ENCODE measurements around the gene KLK6. TPM values are rescaled to one million over a fixed set of nuclear protein-coding genes. Genes with fewer than 3 reads are reported as not detected.

KLK6 gene
- total RNA-seq, 1 donor from 2014 or later = not detected

DNA sequence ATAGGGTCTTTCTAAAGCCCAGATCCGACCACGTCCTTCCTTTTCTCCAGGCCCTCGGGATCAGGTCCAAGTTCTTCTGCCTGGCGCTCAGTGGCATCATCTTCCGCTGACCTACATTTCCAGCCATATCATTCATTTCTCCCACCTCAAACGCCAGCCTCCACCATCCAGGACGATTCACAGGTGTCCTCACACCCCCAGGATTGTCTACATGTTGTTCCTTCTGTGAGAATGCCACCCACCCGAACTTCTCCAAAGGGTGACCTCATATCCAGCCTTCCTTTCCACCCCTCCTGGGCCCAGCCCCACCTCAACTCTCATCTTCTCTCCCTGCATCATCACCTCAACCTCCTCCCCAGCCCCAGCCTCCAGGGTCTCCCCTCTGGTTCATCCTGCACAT is 11.8 kb downstream of the KLK6 start:
- H3K4me1 Mint-ChIP-seq = no peaks in the 10 kb centered on the region
- no peak overlapping the region for H3K27ac Mint-ChIP-seq
- no peak overlapping the region for H3K4me3 Mint-ChIP-seq

DNA sequence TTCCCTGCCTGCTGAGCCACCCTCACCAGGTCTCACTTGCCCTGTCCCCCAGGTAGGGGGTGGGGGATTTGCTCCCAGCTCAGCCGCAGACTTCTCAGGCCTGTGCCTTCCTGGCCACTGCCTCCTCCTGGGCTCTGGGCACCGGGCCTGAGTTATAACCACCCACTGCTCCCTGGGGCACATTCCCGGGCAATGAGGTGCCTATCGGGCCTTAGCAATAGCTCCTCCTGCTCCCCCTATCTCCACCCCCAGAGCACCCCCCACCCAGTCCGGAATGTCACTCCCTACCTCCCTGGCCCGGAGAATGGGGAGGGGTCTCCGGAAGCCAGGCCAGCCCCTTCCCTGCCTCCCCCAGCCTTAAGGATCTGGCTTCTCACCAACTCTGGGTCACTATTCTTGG is 16.5 kb downstream of the KLK6 start, which contains the start of gene KLK5:
Gene KLK5 (minus strand): TSS at position 129 of the 400 bp plus-strand sequence. CDS start 381 bp downstream, outside the sequence.
- no peak within 1 kb of the TSS for H3K4me3 Mint-ChIP-seq
- no peaks in the 10 kb centered on the region for H3K9me3 Mint-ChIP-seq

More for the DNA sequence above, 11.8 kb downstream of the KLK6 start:
- peaks cover 3% of the 10 kb centered on the region for H3K9me3 Mint-ChIP-seq
- intact Hi-C loops (cut with micrococcal nuclease) = no loop called here
- peaks cover 6% of the 10 kb centered on the region for H3K27me3 Mint-ChIP-seq
- DNase-seq = no peak
- H3K36me3 Mint-ChIP-seq (ENCODE audit: low read depth) = no peaks in the 10 kb centered on the region

DNA sequence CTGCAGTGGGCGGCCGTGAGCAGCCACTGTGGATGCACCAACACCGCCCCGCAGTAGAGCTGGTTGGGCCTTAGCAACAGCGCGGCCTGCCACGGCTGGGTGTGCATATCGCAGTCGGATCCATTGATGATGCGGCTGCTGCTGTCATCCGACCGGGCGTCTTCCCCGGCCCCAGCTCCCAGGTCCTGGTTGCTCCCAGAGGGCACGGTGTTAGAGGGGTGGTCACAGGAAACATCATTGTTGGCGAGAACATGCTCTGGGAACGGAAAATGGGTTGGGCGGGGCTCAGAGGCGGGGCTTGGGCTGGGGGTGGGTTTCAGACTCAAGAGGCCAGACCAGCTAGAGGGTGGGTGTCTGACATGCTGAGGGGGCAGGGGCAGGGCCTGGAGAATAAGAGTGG is 19.5 kb downstream of the KLK6 start:
- DNase-seq = no peak
- Mint-ChIP-seq H3K4me1 (no peaks in the 10 kb centered on the region), H3K36me3 (ENCODE audit: low read depth) (no peaks in the 10 kb centered on the region), H3K4me3 (no peak overlapping the region), H3K27ac (no peak overlapping the region), H3K9me3 (no peaks in the 10 kb centered on the region), H3K27me3 (peaks cover 2% of the 10 kb centered on the region)
- intact Hi-C loops (cut with micrococcal nuclease) = no loop called here

More for the DNA sequence above, 16.5 kb downstream of the KLK6 start, which contains the start of gene KLK5:
- Mint-ChIP-seq H3K27me3 (peaks cover 4% of the 10 kb centered on the region), H3K36me3 (ENCODE audit: low read depth) (no peaks in the 10 kb centered on the region), H3K4me1 (no peaks in the 10 kb centered on the region), H3K27ac (no peak within 1 kb of the TSS)
- intact Hi-C loops (cut with micrococcal nuclease) = no loop called here
- no peak for DNase-seq

DNA sequence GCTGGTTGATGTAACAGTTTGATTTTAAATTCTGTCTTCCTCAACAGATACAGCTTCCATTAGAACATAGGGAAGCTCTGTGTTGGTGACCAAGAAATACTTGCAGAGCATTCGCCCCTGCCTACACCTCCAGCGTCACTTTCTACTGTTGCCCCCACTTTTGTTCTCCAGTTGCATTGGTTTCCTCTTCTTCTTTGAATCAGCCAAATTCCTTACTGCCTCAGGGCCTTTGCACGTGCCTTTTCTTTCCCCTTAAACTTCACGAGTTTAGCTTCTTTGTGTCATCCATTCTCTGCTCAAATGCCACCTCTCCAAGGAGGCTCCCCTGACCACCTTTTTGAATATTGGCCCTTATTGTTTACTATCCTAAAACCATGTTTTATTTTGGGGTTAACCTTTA is 22.3 kb downstream of the KLK6 start:
- H3K9me3 Mint-ChIP-seq = no peaks in the 10 kb centered on the region
- no peaks in the 10 kb centered on the region for H3K27me3 Mint-ChIP-seq
- intact Hi-C loops (cut with micrococcal nuclease) = no loop called here
- H3K4me1 Mint-ChIP-seq = no peaks in the 10 kb centered on the region
- no peak overlapping the region for H3K4me3 Mint-ChIP-seq
- H3K27ac Mint-ChIP-seq = no peak overlapping the region
- no peak for DNase-seq
- no peaks in the 10 kb centered on the region for H3K36me3 Mint-ChIP-seq (ENCODE audit: low read depth)

DNA sequence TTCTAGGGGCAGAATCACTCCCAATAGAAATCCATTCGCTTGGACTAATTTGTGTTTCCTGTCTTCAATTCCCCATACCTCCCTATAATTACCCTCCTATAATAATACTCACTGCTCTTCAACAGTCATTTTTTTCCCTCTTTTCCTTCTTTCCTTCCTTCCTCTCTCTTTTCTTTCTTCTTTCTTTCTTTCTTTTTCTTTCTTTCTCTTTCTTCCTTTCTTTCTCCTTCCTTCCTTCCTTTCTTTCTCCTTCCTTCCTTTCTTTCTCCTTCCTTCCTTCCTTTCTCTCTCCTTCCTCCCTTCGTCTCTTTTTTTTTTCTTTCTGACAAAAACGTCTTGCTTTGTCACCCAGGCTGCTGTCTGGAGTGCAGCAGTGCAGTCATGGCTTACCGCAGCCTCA is 24.6 kb downstream of the KLK6 start:
- Mint-ChIP-seq H3K9me3 (no peaks in the 10 kb centered on the region), H3K27me3 (no peaks in the 10 kb centered on the region), H3K4me3 (no peak overlapping the region), H3K36me3 (ENCODE audit: low read depth) (no peaks in the 10 kb centered on the region), H3K4me1 (no peaks in the 10 kb centered on the region), H3K27ac (no peak overlapping the region)
- intact Hi-C loops (cut with micrococcal nuclease) = no loop called here
- DNase-seq = no peak

DNA sequence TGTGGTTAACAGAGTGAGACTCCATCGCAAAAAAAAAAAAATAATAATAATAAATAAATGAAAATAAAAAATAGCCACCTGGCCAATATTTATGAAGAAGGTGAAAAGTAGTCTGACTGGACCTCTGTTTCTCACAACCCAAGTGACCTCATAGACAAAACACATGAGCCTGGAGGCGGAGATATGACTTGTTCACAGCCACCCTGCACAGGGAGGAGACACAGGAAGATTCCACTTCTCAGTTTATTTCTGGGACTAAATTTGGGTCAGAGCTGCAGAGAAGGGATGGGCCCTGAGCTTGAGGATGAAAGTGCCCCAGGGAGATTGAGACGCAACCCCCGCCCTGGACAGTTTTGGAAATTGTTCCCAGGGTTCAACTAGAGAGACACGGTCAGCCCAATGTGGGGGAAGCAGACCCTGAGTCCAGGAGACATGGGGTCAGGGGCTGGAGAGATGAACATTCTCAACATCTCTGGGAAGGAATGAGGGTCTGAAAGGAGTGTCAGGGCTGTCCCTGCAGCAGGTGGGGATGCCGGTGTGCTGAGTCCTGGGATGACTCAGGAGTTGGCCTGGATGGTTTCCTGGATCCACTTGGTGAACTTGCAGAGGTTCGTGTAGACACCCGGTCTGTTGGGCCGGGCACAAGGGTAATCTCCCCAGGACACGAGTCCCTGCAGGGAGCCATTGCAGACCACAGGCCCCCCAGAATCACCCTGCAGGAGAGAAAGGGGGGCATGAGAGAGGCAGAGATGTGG is 26.1 kb downstream of the KLK6 start:
- H3K4me3 Mint-ChIP-seq = no peak overlapping the region
- no peak overlapping the region for H3K27ac Mint-ChIP-seq
- no peaks in the 10 kb centered on the region for H3K27me3 Mint-ChIP-seq
- no peaks in the 10 kb centered on the region for H3K4me1 Mint-ChIP-seq
- H3K9me3 Mint-ChIP-seq = peaks cover 5% of the 10 kb centered on the region
- no peak for DNase-seq
- no peaks in the 10 kb centered on the region for H3K36me3 Mint-ChIP-seq (ENCODE audit: low read depth)
- intact Hi-C loops (cut with micrococcal nuclease) = no loop called here

DNA sequence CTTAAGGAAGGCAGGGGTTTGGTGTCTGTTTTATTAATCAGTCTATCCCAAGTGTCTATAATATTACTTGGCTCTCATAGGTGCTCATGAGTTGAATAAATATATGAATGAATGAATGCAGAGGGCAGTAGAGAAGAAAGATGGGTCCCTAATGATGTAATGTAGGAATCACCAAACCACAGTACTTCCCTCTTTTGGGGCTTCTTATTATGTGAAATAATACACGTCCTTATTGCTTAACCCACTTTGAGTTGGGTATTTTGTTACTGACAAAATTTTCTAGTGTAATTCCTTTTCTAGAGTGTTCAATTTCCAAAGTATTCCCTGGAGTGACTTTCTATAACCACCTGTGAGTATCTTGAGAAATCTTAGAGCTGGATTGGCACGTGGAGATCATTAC is 29.8 kb downstream of the KLK6 start:
- H3K27ac Mint-ChIP-seq = no peak overlapping the region
- H3K9me3 Mint-ChIP-seq = peaks cover 5% of the 10 kb centered on the region
- no peak for DNase-seq
- intact Hi-C loops (cut with micrococcal nuclease) = no loop called here
- no peaks in the 10 kb centered on the region for H3K27me3 Mint-ChIP-seq
- no peaks in the 10 kb centered on the region for H3K36me3 Mint-ChIP-seq (ENCODE audit: low read depth)
- no peak overlapping the region for H3K4me3 Mint-ChIP-seq
- H3K4me1 Mint-ChIP-seq = no peaks in the 10 kb centered on the region

DNA sequence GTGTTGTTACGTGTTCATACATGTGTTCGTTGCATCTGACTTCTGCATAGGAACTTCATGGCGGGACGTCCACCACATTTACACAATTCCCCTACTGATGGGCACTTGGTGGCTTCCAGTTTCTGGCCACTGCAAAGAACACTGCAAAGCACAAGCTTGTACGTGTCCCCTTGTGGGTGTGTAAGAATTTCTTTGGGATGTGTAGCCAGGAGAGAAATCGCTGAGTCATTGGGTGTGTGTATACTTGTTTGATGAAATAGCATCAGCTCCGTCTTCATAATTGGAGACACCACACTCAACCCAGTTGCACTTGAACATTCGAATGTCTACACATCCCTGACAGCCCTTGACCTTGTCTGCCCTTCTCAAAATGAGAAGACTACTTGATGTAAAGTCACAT is 35.8 kb downstream of the KLK6 start:
- H3K36me3 Mint-ChIP-seq (ENCODE audit: low read depth) = no peaks in the 10 kb centered on the region
- H3K9me3 Mint-ChIP-seq = no peaks in the 10 kb centered on the region
- no peak overlapping the region for H3K27ac Mint-ChIP-seq
- intact Hi-C loops (cut with micrococcal nuclease) = no loop called here
- H3K27me3 Mint-ChIP-seq = peaks cover 9% of the 10 kb centered on the region
- DNase-seq = no peak
- H3K4me1 Mint-ChIP-seq = peaks cover 2% of the 10 kb centered on the region
- no peak overlapping the region for H3K4me3 Mint-ChIP-seq

DNA sequence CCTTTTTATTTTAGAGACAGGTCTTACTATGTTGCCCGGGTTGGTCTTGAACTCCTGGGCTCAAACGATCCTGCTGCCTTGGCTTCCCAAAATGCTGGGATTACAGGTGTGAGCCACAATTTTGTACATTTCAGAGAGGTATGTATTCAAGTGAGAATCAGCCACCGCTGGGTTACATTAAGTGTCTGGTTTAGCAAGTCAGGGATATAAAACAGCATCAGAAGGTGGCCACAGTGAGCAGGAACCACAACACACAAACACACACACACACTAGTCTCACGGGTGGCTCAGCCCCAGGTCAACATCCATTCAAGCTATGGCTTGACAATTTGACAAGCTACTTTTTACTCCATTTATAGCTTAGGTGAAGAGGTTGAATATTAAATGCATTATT is 36.7 kb downstream of the KLK6 start:
- Mint-ChIP-seq H3K4me3 (no peak overlapping the region), H3K36me3 (ENCODE audit: low read depth) (no peaks in the 10 kb centered on the region), H3K27ac (no peak overlapping the region), H3K9me3 (no peaks in the 10 kb centered on the region), H3K27me3 (peaks cover 9% of the 10 kb centered on the region), H3K4me1 (peaks cover 2% of the 10 kb centered on the region)
- DNase-seq = no peak
- intact Hi-C loops (cut with micrococcal nuclease) = no loop called here

DNA sequence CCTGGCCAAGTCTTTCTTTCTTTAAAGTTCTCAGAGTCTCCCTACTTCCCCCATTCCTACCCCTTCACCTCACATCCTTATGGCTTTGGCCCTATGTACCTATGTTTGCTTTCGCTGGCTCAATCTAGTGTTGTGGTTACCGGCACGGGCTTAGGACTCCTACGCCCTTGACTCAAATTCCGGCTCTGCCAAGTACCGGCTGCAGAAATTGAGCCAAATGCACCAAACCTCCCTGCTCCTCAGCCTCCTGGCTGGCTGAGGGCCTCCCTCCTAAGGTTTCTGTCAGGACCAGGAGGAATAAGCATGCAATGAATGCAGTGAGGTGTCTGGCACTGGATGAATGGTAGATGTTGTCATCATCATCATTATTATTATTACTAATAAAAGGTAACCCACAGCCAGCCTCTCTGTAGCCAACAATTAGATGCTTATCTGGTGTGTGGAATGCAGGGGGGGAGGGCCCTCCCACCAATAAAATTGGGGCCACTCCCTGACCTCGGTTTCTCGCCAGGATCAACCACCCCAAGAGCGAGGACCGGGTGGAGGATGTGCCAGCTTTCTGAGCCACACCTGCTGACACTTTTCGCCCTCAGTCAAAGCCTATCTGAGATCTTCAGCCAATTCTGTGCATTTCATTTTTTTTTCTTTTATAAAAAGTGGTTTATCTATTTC is 37.2 kb downstream of the KLK6 start:
- no peak overlapping the region for H3K4me3 Mint-ChIP-seq
- H3K9me3 Mint-ChIP-seq = no peaks in the 10 kb centered on the region
- no peak for DNase-seq
- peaks cover 2% of the 10 kb centered on the region for H3K4me1 Mint-ChIP-seq
- H3K36me3 Mint-ChIP-seq (ENCODE audit: low read depth) = no peaks in the 10 kb centered on the region
- peaks cover 9% of the 10 kb centered on the region for H3K27me3 Mint-ChIP-seq
- intact Hi-C loops (cut with micrococcal nuclease) = no loop called here
- no peak overlapping the region for H3K27ac Mint-ChIP-seq

DNA sequence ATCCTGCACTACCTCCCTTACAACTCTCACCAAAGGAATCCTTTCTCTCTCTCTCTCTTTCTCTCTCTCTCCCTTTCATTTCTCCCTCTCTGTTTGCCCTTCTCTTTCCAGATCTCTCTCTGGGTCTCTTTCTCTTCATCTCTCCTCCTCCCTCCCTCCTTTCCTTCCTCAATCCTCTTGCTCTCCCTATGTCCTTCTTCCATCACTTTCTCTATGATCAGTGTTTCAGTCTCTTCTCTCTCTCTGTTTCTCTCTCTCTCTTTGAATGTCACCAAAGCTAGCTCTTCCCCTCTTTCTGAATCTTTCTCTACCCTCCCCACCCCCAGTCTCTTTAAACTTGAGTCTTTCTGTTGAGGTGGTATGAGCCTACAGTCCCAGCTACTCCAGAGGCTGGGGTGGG is 38.4 kb downstream of the KLK6 start:
- Mint-ChIP-seq H3K4me3 (no peak overlapping the region), H3K36me3 (ENCODE audit: low read depth) (no peaks in the 10 kb centered on the region), H3K27ac (no peak overlapping the region), H3K4me1 (peaks cover 2% of the 10 kb centered on the region), H3K27me3 (peaks cover 9% of the 10 kb centered on the region), H3K9me3 (no peaks in the 10 kb centered on the region)
- intact Hi-C loops (cut with micrococcal nuclease) = no loop called here
- no peak for DNase-seq

DNA sequence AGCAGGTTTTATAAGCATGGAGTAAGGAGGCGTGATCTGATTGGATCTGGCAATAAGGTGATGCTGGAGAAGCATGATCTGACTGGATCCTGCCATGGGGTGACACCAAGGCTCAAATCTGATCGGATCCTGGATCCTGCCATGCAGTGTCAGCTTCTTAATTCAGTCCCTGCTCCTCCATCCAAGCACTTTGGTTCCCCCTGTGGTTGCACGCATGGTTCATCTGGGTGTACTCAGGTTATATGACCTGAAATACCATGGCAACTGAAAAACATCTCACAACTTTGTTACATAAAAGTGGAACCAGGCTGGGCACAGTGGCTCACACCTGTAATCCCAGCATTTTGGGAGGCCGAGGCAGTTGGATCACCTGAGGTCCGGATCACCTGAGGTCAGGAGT is 40.6 kb downstream of the KLK6 start:
- Mint-ChIP-seq H3K27ac (no peak overlapping the region), H3K9me3 (no peaks in the 10 kb centered on the region), H3K4me1 (peaks cover 2% of the 10 kb centered on the region), H3K4me3 (no peak overlapping the region), H3K36me3 (ENCODE audit: low read depth) (no peaks in the 10 kb centered on the region), H3K27me3 (peaks cover 16% of the 10 kb centered on the region)
- DNase-seq = no peak
- intact Hi-C loops (cut with micrococcal nuclease) = loop anchor here (5.0 kb wide), 1 partner anchor 168 kb away; no protein-coding TSS in a partner anchor

DNA sequence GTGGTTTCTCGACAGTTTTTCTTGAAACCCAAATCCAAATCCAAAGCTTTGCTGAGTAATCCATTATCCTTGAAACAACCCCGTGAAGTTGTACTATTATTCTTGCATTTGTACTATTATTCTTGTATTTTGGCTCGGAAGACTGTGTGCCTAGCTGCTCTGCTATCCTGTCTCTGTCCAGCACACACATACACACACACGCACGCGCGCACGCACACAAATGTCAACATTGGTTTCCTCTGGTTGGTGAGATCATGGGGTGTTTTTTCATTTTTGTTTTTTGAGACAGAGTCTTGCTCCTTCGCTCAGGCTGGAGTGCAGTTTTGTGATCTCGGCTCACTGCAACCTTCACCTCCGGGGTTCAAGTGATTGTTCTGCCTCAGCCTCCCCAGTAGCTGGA is 43.2 kb downstream of the KLK6 start:
- no peak overlapping the region for H3K4me3 Mint-ChIP-seq
- no peaks in the 10 kb centered on the region for H3K9me3 Mint-ChIP-seq
- H3K4me1 Mint-ChIP-seq = peaks cover 12% of the 10 kb centered on the region
- H3K27me3 Mint-ChIP-seq = peaks cover 14% of the 10 kb centered on the region
- DNase-seq = no peak
- H3K27ac Mint-ChIP-seq = no peak overlapping the region
- intact Hi-C loops (cut with micrococcal nuclease) = loop anchor here (5.0 kb wide), 1 partner anchor 171 kb away; no protein-coding TSS in a partner anchor
- no peaks in the 10 kb centered on the region for H3K36me3 Mint-ChIP-seq (ENCODE audit: low read depth)

DNA sequence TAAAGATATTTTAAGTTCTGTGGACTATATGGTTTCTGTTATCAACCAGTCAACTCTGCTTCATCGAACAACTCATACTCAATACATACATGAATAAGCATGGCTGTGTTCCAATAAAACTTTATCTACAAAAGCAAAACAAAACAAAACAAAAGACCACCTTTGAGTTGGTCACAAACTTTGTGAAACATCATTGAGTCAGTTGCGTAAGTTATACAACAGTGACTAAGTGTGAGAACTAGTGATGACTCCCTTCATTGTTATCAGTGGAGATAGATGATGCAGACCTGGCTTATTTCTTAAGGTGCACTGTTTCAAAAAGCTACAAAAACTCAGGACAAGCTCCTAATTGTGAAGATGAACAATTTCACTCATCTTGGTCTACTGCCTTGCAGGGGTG is 43.7 kb downstream of the KLK6 start:
- intact Hi-C loops (cut with micrococcal nuclease) = loop anchor here (5.0 kb wide), 1 partner anchor 172 kb away; no protein-coding TSS in a partner anchor
- Mint-ChIP-seq H3K36me3 (ENCODE audit: low read depth) (no peaks in the 10 kb centered on the region), H3K27ac (no peak overlapping the region), H3K4me1 (peaks cover 12% of the 10 kb centered on the region), H3K27me3 (peaks cover 11% of the 10 kb centered on the region), H3K4me3 (no peak overlapping the region), H3K9me3 (no peaks in the 10 kb centered on the region)
- no peak for DNase-seq
